EH (cell line): ENCODE results near the gene GJA9.
"Not testable (repeated sequence)": the region's sequence is repeated elsewhere in the genome, so short reads cannot be mapped to it uniquely, and the experiment has no call there.

Experiments used
- DNase-seq: peaks from one replicate; pipeline ENCODE4 v3.0.0-alpha.2; 2015; ENCODE audit warnings: low read depth

Gene GJA9

GRCh38 chr1:38873027-38873969, 8.1 kb downstream of the GJA9 start, which contains the start of gene MYCBP:
MYCBP (minus strand) TSS chr1:38873348; CDS start chr1:38873305, 43 bp downstream.
- DNase-seq = peak; percentile 97

GRCh38 chr1:38872401-38873026, 8.9 kb downstream of the GJA9 start:
- peak; percentile 42 for DNase-seq

GRCh38 chr1:38870996-38871395, 10.4 kb downstream of the GJA9 start:
- no peak for DNase-seq

GRCh38 chr1:38867208-38867607, 14.2 kb downstream of the GJA9 start:
- DNase-seq = no peak

- DNase-seq = no peak
Measured at GRCh38 chr1:38865112-38865715, 16.2 kb downstream of the GJA9 start.

- peak; percentile 13 for DNase-seq
Measured at GRCh38 chr1:38860454-38860795, 21.0 kb downstream of the GJA9 start.

- peak; percentile 99 for DNase-seq
Measured at GRCh38 chr1:38859561-38860453, 21.6 kb downstream of the GJA9 start, which contains the start of gene RRAGC. RRAGC (minus strand) TSS chr1:38859772; CDS start chr1:38859646, 126 bp downstream.

GRCh38 chr1:38858833-38859560, 22.4 kb downstream of the GJA9 start:
- DNase-seq = peak; percentile 63

GRCh38 chr1:38852780-38853179, 28.6 kb downstream of the GJA9 start:
- DNase-seq = no peak

- DNase-seq = no peak
Measured at GRCh38 chr1:38848071-38848470, 33.3 kb downstream of the GJA9 start.

- no peak for DNase-seq
Measured at GRCh38 chr1:38846210-38846609, 35.2 kb downstream of the GJA9 start.

- DNase-seq = not testable (repeated sequence)
Measured at GRCh38 chr1:38845088-38845487, 36.3 kb downstream of the GJA9 start.

- no peak for DNase-seq
Measured at GRCh38 chr1:38840281-38840680, 41.1 kb downstream of the GJA9 start.

GRCh38 chr1:38839363-38839762, 42.0 kb downstream of the GJA9 start:
- no peak for DNase-seq

GRCh38 chr1:38836316-38836715, 45.1 kb downstream of the GJA9 start:
- DNase-seq = not testable (repeated sequence)

- peak; percentile 80 for DNase-seq
Measured at GRCh38 chr1:38834937-38835827, 46.2 kb downstream of the GJA9 start.

- no peak for DNase-seq
Measured at GRCh38 chr1:38834221-38834782, 47.1 kb downstream of the GJA9 start.

- DNase-seq = no peak
Measured at GRCh38 chr1:38833146-38833545, 48.2 kb downstream of the GJA9 start.

GRCh38 chr1:38832370-38832734, 49.0 kb downstream of the GJA9 start:
- DNase-seq = no peak
